GM23248 (cell line): Measurements from ENCODE around the gene ALDH16A1.

ENCODE experiments used
- EZH2 ChIP-seq: fragments of 200-600 bp; sonication (generic); IDR thresholded peaks from 2 replicates; pipeline ENCODE4 v1.6.1; 2018; ENCODE audit warnings: antibody characterized with exemption, mild to moderate bottlenecking; ENCODE audit not compliant: insufficient read depth, poor library complexity, severe bottlenecking
- EZH2phosphoT487 ChIP-seq: fragments of 200-600 bp; sonication (generic); IDR thresholded peaks from 2 replicates; pipeline ENCODE4 v1.6.1; 2018; ENCODE audit warnings: antibody characterized with exemption, moderate library complexity, mild to moderate bottlenecking, low read depth; ENCODE audit not compliant: insufficient read depth

DNA sequence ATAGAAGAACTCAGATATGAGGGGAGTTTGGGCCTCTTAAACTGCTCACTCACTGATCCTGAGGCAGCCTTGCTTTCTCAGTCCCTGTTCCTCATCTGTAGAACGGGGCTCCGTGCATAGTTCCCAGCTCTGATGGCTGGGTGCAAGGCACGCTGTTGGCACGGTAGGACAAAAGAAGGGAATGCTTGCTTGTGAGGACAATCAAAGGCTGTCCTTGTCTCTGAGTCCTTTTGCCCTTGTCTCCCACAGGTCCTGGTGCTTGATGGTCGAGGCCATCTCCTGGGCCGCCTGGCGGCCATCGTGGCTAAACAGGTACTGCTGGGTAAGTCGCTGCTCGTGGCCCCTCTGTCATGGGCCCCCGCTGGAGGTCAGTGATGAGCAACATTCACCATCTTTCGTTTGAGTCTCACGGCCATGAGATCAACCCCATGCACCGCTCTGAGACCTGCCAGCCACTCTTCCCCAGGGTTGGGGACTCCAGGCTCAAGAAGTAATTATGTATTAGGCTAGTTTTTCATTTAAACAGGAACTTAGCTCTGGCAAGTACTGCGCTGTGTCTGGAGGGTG is 36.7 kb downstream of the ALDH16A1 start:
- TF ChIP-seq EZH2phosphoT487: no peak
- no peak for TF ChIP-seq EZH2
